ENCODE results near the gene NOXA1. TPM values are rescaled to one million over a fixed set of nuclear protein-coding genes. Genes with fewer than 3 reads are reported as not detected.

The NOXA1 gene
- total and polyA plus RNA-seq, 2 of the 8 experiments (the other 6 are each of a cell fraction or from before 2014, with no cell fraction given): 0.34 to 0.91 TPM

DNA sequence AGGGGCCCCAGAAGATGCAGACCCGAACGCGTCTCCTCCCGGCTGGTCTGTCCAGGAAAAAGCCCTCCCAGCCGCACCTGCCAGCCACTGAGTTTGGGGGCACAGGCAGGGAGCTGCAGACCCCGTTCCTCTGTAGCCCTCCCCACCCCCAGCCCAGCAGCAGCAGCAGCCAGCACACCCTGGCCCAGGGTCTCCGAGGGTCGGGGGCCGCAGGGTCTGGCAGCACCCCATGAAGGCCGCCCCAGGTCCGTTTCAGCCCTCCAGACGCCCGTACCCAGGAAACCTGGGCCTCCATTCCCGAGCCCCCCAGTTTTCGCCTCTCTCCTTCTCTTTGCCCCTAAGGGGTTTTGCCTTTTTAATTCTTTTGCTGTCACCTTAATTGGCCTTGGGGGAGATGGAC, 19.9 kb upstream of the NOXA1 start:
- ChIA-PET POLR2A (ENCODE audit: partially characterized antibody) (no interaction called here), CTCF (ENCODE audit: partially characterized antibody) (interaction anchor here (1.2 to 1.4 kb wide), 2 partner anchors 11 to 100 kb away, joined by 3 to 4 read pairs; no protein-coding TSS in a partner anchor)
- H2BK120ac ChIP-seq (replicated peaks; ENCODE audit: low read depth, low read length): no peak overlapping the region
- H3K56ac ChIP-seq (replicated peaks; ENCODE audit: insufficient read length, low read depth, low read length): no peak overlapping the region
- peaks cover 6% of the 10 kb centered on the region; the same call in 1 of the 2 replicates for H3K23me2 ChIP-seq (ENCODE audit: low read depth, low read length)
- H3K14ac ChIP-seq (ENCODE audit: insufficient read length): no peak overlapping the region
- no peak overlapping the region for H4K5ac ChIP-seq (ENCODE audit: insufficient read length, low read depth, low read length)
- no peak overlapping the region for H3K4ac ChIP-seq (replicated peaks; ENCODE audit: insufficient read length, low read depth, low read length)
- no peak overlapping the region for H3K4me2 ChIP-seq (ENCODE audit: insufficient read depth in 1 of 2, low read depth in 2 of 2, low read length in 2 of 2)
- H4K8ac ChIP-seq (ENCODE audit: extremely low read depth, insufficient read depth, low read length): no peak overlapping the region
- no peak for FAIRE-seq
- no peak overlapping the region for H3K4me3 ChIP-seq (ENCODE audit: extremely low read depth in 1 of 4, insufficient read depth in 2 of 4, low read depth in 3 of 4, low read length in 4 of 4)
- H3K9ac ChIP-seq (replicated peaks in 1 of 4; ENCODE audit: extremely low read depth in 1 of 4, low read depth in 3 of 4, low read length in 3 of 4): no peak overlapping the region
- 0 out of 2 replicates have a peak, but pooled peaks cover 2% of the 10 kb centered on the region for H3K79me1 ChIP-seq (ENCODE audit: low read depth, low read length)
- no peak for TF ChIP-seq POLR2A (IDR thresholded peaks at IDR 0.05; ENCODE audit: control extremely low read depth in 1 of 2, low read depth in 2 of 2, low read length in 2 of 2)
- TF ChIP-seq SRF (IDR thresholded peaks at IDR 0.05; ENCODE audit: low read depth, low read length): no peak
- TF ChIP-seq RBBP5 (IDR thresholded peaks at IDR 0.05; ENCODE audit: borderline replicate concordance, low read depth, low read length): no peak
- TF ChIP-seq BRCA1 (IDR thresholded peaks at IDR 0.05; ENCODE audit: low read depth, low read length): no peak
- TF ChIP-seq SP4 (IDR thresholded peaks at IDR 0.05; ENCODE audit: low read length): no peak
- TF ChIP-seq KDM1A (IDR thresholded peaks at IDR 0.05; ENCODE audit: borderline replicate concordance, low read length): no peak
- TF ChIP-seq JUND (IDR thresholded peaks at IDR 0.05; ENCODE audit: low read length): no peak
- no peak for TF ChIP-seq PHF8 (conservative IDR thresholded peaks at IDR 0.05; ENCODE audit: low read depth, low read length)
- no peak for TF ChIP-seq HDAC2 (IDR thresholded peaks at IDR 0.05; ENCODE audit: borderline replicate concordance in 1 of 2, low read depth in 2 of 2, low read length in 2 of 2)
- no peak for TF ChIP-seq POLR2AphosphoS5 (IDR thresholded peaks at IDR 0.05; ENCODE audit: low read depth, low read length)
- no peak for TF ChIP-seq TEAD4 (IDR thresholded peaks at IDR 0.05; ENCODE audit: low read depth, low read length)
- TF ChIP-seq CHD1 (IDR thresholded peaks at IDR 0.05; ENCODE audit: low read depth, low read length): no peak
- H2BK12ac ChIP-seq (ENCODE audit: low read depth, low read length): no peak overlapping the region
- peaks cover 0 to 4% (median 2%) of the 10 kb centered on the region in 4 experiments; a peak in 6 of 7 replicates for H3K4me1 ChIP-seq (replicated peaks in 1 of 4; ENCODE audit: control insufficient read depth in 3 of 4, insufficient read depth in 4 of 4, low read length in 3 of 4)
- H3K27me3 ChIP-seq (replicated peaks in 1 of 4; ENCODE audit: control insufficient read depth in 3 of 4, extremely low read depth in 1 of 4, insufficient read depth in 3 of 4, low read length in 3 of 4): peaks cover 0 to 3% (median under 1%) of the 10 kb centered on the region in 4 experiments; a peak in 2 of 7 replicates
- peaks cover 0 to 6% of the 10 kb centered on the region in 2 experiments for H4K20me1 ChIP-seq (replicated peaks in 1 of 2; ENCODE audit: control insufficient read depth in 1 of 2, insufficient read depth in 2 of 2, low read length in 2 of 2)
- H3K23ac ChIP-seq (ENCODE audit: insufficient read length): no peak overlapping the region
- no peak overlapping the region for H2BK15ac ChIP-seq (ENCODE audit: low read length)
- no peak overlapping the region for H2BK20ac ChIP-seq (ENCODE audit: low read length)
- no peak overlapping the region for H4K91ac ChIP-seq (replicated peaks; ENCODE audit: insufficient read length, low read length)
- H3K79me2 ChIP-seq (ENCODE audit: control insufficient read depth in 1 of 2, insufficient read depth in 2 of 2, low read length in 2 of 2): no peaks in the 10 kb centered on the region
- no peak overlapping the region for H2AK5ac ChIP-seq (ENCODE audit: low read depth, low read length)
- no peaks in the 10 kb centered on the region for H3K36me3 ChIP-seq (ENCODE audit: control insufficient read depth in 2 of 4, insufficient read depth in 4 of 4, low read length in 3 of 4)
- 85% methylated on average over 6 of the region's 15 CpGs; no CpG with 5 or more reads in 1 of the 2 experiments for WGBS, 2 experiments (ENCODE audit: extremely low coverage in 1 of 2, insufficient coverage in 1 of 2, insufficient read length in 1 of 2, insufficient replicate concordance in 2 of 2, low coverage in 1 of 2, low lambda C conversion rate in 2 of 2, missing lambda C conversion rate in 1 of 2)
- H3K9me3 ChIP-seq (ENCODE audit: insufficient read depth in 2 of 2, low read depth in 1 of 2, low read length in 1 of 2): no peaks in the 10 kb centered on the region; a peak in 1 of 4 replicates
- DNase-seq (ENCODE audit: low read depth in 1 of 2, low spot score in 2 of 2): no peak
- no peak overlapping the region for H2AFZ ChIP-seq (ENCODE audit: low read length)
- no peak overlapping the region for H2BK5ac ChIP-seq (ENCODE audit: low read depth, low read length)
- no peak overlapping the region for H3K27ac ChIP-seq (ENCODE audit: low read depth, low read length)
- H3K18ac ChIP-seq (ENCODE audit: extremely low read depth, low read length): no peak overlapping the region
